Measurements from ENCODE around the gene CACYBP. TPM values are rescaled to one million over a fixed set of nuclear protein-coding genes. Genes with fewer than 3 reads are reported as not detected.

The CACYBP gene
- total RNA-seq, 4 donors from 2014 or later, result 65.9 to 104 (median 83.4) TPM

DNA sequence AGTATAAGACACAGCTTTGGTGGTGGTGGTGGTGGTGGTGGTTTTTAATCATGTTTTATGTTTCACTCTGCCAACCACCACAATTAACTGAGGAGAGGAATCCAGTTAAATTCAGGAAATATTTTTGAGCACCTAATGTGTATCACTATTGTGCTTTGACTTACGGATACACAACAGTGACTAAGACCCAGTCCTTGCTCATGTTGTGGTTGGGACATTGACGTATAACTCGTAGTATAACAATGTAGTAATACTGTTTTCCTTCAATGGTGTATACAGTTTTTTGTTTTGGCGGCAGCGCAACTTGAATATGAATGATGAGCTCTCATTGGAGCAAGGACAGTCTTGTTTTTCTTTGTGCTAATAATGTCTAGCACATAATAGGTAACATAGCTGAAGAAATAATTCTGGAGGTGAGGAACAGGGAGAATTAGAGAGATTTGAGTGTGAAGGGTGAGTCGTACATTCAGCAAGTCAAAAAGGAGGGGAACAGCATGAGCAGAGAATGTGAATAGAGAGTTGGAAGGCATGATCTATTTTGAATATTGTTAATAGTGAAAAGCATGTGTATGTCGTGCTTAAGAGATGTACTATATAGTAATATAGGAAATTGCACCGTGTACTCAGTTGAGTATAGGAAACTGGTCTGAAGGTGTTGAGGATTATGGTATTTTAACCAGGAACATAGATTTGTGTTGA, 5.5 kb downstream of the CACYBP start:
- DNase-seq, result no peak
- intact Hi-C loops (cut with DNase I; ENCODE audit: low total_unique reads), result no loop called here

GRCh38 chr1:175009532-175009931, 9.8 kb downstream of the CACYBP start:
- no peak for DNase-seq
- Histone ChIP-seq H3K4me3 (no peak overlapping the region), H3K27me3 (no peaks in the 10 kb centered on the region), H3K9me3 (no peaks in the 10 kb centered on the region), H3K36me3 (no peaks in the 10 kb centered on the region), H3K4me1 (no peaks in the 10 kb centered on the region), H3K27ac (no peak overlapping the region)
- intact Hi-C loops (cut with DNase I; ENCODE audit: low total_unique reads), result no loop called here
- no peak for TF ChIP-seq POLR2A (IDR thresholded peaks at IDR 0.05)
- TF ChIP-seq, protein P1, sequence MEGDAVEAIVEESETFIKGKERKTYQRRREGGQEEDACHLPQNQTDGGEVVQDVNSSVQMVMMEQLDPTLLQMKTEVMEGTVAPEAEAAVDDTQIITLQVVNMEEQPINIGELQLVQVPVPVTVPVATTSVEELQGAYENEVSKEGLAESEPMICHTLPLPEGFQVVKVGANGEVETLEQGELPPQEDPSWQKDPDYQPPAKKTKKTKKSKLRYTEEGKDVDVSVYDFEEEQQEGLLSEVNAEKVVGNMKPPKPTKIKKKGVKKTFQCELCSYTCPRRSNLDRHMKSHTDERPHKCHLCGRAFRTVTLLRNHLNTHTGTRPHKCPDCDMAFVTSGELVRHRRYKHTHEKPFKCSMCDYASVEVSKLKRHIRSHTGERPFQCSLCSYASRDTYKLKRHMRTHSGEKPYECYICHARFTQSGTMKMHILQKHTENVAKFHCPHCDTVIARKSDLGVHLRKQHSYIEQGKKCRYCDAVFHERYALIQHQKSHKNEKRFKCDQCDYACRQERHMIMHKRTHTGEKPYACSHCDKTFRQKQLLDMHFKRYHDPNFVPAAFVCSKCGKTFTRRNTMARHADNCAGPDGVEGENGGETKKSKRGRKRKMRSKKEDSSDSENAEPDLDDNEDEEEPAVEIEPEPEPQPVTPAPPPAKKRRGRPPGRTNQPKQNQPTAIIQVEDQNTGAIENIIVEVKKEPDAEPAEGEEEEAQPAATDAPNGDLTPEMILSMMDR (IDR thresholded peaks at IDR 0.05), result no peak

More for the DNA sequence above, 5.5 kb downstream of the CACYBP start:
- TF ChIP-seq POLR2A (IDR thresholded peaks at IDR 0.05), result no peak
- TF ChIP-seq, protein P1 (IDR thresholded peaks at IDR 0.05), result no peak
- Histone ChIP-seq H3K4me3 (no peak overlapping the region), H3K27ac (no peak overlapping the region), H3K4me1 (peaks cover 0 to 7% of the 10 kb centered on the region in 2 donors), H3K27me3 (no peaks in the 10 kb centered on the region), H3K36me3 (no peaks in the 10 kb centered on the region), H3K9me3 (no peaks in the 10 kb centered on the region)

DNA sequence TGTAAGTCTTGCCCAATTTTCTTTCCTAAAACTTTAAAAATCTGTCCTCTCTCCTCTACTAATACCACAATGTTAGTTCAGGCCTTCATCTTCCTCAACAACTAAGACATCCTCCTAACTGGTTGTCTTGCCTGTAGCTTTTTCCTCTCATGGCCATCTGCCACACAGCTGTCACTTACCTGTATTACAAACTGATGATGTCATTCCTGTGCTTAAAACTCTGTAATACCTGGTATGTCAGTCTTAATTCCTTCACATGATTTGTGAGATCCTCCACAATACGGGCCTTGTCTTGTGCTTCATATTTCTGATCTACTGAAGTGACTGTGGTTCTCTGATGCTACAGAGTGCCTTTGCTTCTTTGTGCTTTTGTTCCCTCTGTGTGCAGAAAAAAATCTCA, 13.7 kb downstream of the CACYBP start:
- no peak overlapping the region for H3K4me3 ChIP-seq
- intact Hi-C loops (cut with DNase I; ENCODE audit: low total_unique reads), result no loop called here
- no peaks in the 10 kb centered on the region for H3K27me3 ChIP-seq
- H3K36me3 ChIP-seq, result no peaks in the 10 kb centered on the region
- no peaks in the 10 kb centered on the region for H3K9me3 ChIP-seq
- no peak for TF ChIP-seq POLR2A (IDR thresholded peaks at IDR 0.05)
- TF ChIP-seq, protein P1 (IDR thresholded peaks at IDR 0.05), result no peak
- no peaks in the 10 kb centered on the region for H3K4me1 ChIP-seq
- no peak for DNase-seq
- H3K27ac ChIP-seq, result no peak overlapping the region

DNA sequence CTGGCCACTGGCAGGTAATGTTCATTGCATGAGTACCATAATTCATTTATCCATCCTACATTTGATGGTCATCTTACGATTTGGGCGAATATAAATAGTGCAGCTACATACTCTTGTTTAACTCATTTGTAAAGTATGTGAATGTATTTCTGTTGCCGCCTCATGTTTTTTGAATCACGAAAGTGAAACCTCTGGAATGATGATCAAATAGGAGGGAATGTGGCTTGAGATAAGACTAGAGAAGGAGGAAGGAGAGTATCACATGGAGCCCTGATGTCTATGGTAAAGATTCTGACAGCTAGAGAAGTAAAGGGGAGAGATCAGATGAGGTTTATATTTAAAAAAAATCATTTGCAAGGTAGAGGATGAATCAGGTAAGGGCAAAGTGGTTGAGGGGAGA, 15.5 kb downstream of the CACYBP start:
- Histone ChIP-seq H3K4me3 (no peak overlapping the region), H3K27me3 (no peaks in the 10 kb centered on the region), H3K36me3 (no peaks in the 10 kb centered on the region), H3K27ac (no peak overlapping the region), H3K9me3 (no peaks in the 10 kb centered on the region), H3K4me1 (no peaks in the 10 kb centered on the region)
- intact Hi-C loops (cut with DNase I; ENCODE audit: low total_unique reads), result no loop called here
- TF ChIP-seq POLR2A (IDR thresholded peaks at IDR 0.05), result no peak
- TF ChIP-seq, protein P1 (IDR thresholded peaks at IDR 0.05), result no peak
- DNase-seq, result no peak

DNA sequence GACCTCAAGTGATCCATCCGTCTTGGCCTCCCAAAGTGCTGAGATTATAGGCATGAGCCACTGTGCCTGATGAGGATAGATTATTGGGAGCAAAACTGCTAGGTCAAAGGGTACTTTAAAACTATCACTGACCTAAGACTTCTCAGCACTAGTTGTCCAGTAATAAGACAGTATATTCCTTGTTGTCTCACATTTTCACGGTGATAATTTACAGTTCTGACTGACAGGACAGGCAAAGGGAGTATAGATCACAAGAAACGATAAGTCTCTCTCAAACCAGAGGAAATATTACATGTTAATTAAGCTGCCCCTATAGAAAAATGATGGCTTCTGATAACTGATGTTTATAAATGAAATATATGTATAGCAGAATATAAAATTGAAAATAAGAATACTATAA, 19.8 kb downstream of the CACYBP start:
- Histone ChIP-seq H3K9me3 (no peaks in the 10 kb centered on the region), H3K27ac (no peak overlapping the region), H3K4me3 (no peak overlapping the region), H3K27me3 (no peaks in the 10 kb centered on the region), H3K36me3 (no peaks in the 10 kb centered on the region), H3K4me1 (peaks cover 0 to 8% of the 10 kb centered on the region in 2 donors)
- intact Hi-C loops (cut with DNase I; ENCODE audit: low total_unique reads), result no loop called here
- TF ChIP-seq, protein P1 (IDR thresholded peaks at IDR 0.05), result no peak
- TF ChIP-seq POLR2A (IDR thresholded peaks at IDR 0.05), result no peak
- no peak for DNase-seq
